MM.1S (cell line): ENCODE measurements around the gene DHPS.
A peak's percentile ranks its signal among the peaks of the same experiment; 100 is the strongest.

Experiments
- DNase-seq: peaks from one replicate; pipeline ENCODE4 v3.0.0-alpha.2; 2015
- H2AFZ ChIP-seq: fragments of 300-600 bp; sonication (generic); 2 replicates; pipeline ENCODE4 v1.6.0; 2016; ENCODE audit warnings: antibody characterized with exemption, low read length
- H3F3A ChIP-seq: fragments of 300-600 bp; sonication (generic); 2 replicates; pipeline ENCODE4 v1.6.1; 2016; ENCODE audit warnings: mild to moderate bottlenecking, antibody characterized with exemption, low read length, moderate library complexity, mixed read lengths; ENCODE audit not compliant: insufficient read depth
- H3K27ac ChIP-seq: fragments of 300-600 bp; sonication (generic); 2 replicates; pipeline ENCODE4 v1.5.1; 2016; ENCODE audit warnings: mild to moderate bottlenecking, low read length
- H3K27me3 ChIP-seq: fragments of 300-600 bp; sonication (generic); replicated peaks from 2 replicates; pipeline ENCODE4 v1.6.0; 2016; ENCODE audit warnings: low read length; ENCODE audit not compliant: insufficient read depth
- H3K36me3 ChIP-seq: fragments of 300-600 bp; sonication (generic); replicated peaks from 2 replicates; pipeline ENCODE4 v1.6.1; 2016; ENCODE audit warnings: mild to moderate bottlenecking, low read length, mixed read lengths; ENCODE audit not compliant: insufficient read depth
- H3K4me1 ChIP-seq: fragments of 300-600 bp; sonication (generic); 2 replicates; pipeline ENCODE4 v1.6.1; 2016; ENCODE audit warnings: low read length, mixed read lengths
- H3K4me2 ChIP-seq: fragments of 300-600 bp; sonication (generic); 2 replicates; pipeline ENCODE4 v1.6.0; 2016; ENCODE audit warnings: low read depth, low read length
- H3K4me3 ChIP-seq: fragments of 300-600 bp; sonication (generic); 2 replicates; pipeline ENCODE4 v1.5.1; 2016; ENCODE audit warnings: low read length, mixed read lengths
- H3K79me2 ChIP-seq: fragments of 300-600 bp; sonication (generic); 2 replicates; pipeline ENCODE4 v1.6.1; 2016; ENCODE audit warnings: mixed run types, low read length, mixed read lengths
- H3K9ac ChIP-seq: fragments of 300-600 bp; sonication (generic); 2 replicates; pipeline ENCODE4 v1.6.1; 2016; ENCODE audit warnings: low read length, mixed read lengths
- H3K9me2 ChIP-seq: fragments of 300-600 bp; sonication (generic); replicated peaks from 2 replicates; pipeline ENCODE4 v1.6.1; 2016; ENCODE audit warnings: mild to moderate bottlenecking, low read length, mixed read lengths; ENCODE audit not compliant: insufficient read depth
- H3K9me3 ChIP-seq: fragments of 300-600 bp; sonication (generic); replicated peaks from 2 replicates; pipeline ENCODE4 v1.6.1; 2016; ENCODE audit warnings: mild to moderate bottlenecking, low read length, mixed read lengths; ENCODE audit not compliant: insufficient read depth
- H4K20me1 ChIP-seq: fragments of 300-600 bp; sonication (generic); 2 replicates; pipeline ENCODE4 v1.6.1; 2016; ENCODE audit warnings: mild to moderate bottlenecking, low read length, moderate library complexity, mixed read lengths; ENCODE audit not compliant: insufficient read depth
- CTCF ChIP-seq: fragments of 300-600 bp; sonication (generic); IDR thresholded peaks from 2 replicates; pipeline ENCODE4 v1.5.1; 2016; ENCODE audit warnings: antibody characterized with exemption, low read length, mixed read lengths
- EZH2 ChIP-seq: fragments of 300-600 bp; sonication (generic); optimal IDR thresholded peaks from 2 replicates; pipeline ENCODE3; 2017; ENCODE audit warnings: low read depth, mild to moderate bottlenecking, antibody characterized with exemption, low read length, mixed read lengths
- EZH2phosphoT487 ChIP-seq: fragments of 300-600 bp; sonication (generic); IDR thresholded peaks from 2 replicates; pipeline ENCODE4 v1.6.1; 2018; ENCODE audit warnings: antibody characterized with exemption, low read length

Gene DHPS

GRCh38 chr19:12667731-12668302, 13.9 kb downstream of the DHPS start:
- Histone ChIP-seq H3K9me3 (no peaks in the 10 kb centered on the region), H3K4me3 (no peak overlapping the region), H3K9me2 (no peaks in the 10 kb centered on the region), H2AFZ (no peak overlapping the region), H3K27ac (no peak overlapping the region), H4K20me1 (no peaks in the 10 kb centered on the region), H3K79me2 (peaks cover 56% of the 10 kb centered on the region), H3K36me3 (no peaks in the 10 kb centered on the region), H3K4me2 (peak overlapping the region; percentile 83), H3K4me1 (peaks cover 22% of the 10 kb centered on the region), H3K9ac (no peak overlapping the region), H3K27me3 (no peaks in the 10 kb centered on the region), H3F3A (no peaks in the 10 kb centered on the region)
- DNase-seq = no peak
- TF ChIP-seq EZH2 (no peak), EZH2phosphoT487 (no peak), CTCF (no peak)

GRCh38 chr19:12666265-12667048, 15.2 kb downstream of the DHPS start, which contains the start of the genes MAN2B1 and WDR83:
Gene MAN2B1 (minus strand): TSS chr19:12666742. CDS start chr19:12666701, 41 bp downstream.
Gene WDR83 (plus strand): TSS chr19:12666807. CDS start chr19:12669791, 2,984 bp downstream.
- Histone ChIP-seq H3K27ac (no peak within 1 kb of the TSS), H3K36me3 (no peaks in the 10 kb centered on the region), H3K4me1 (peaks cover 22% of the 10 kb centered on the region)

DNA sequence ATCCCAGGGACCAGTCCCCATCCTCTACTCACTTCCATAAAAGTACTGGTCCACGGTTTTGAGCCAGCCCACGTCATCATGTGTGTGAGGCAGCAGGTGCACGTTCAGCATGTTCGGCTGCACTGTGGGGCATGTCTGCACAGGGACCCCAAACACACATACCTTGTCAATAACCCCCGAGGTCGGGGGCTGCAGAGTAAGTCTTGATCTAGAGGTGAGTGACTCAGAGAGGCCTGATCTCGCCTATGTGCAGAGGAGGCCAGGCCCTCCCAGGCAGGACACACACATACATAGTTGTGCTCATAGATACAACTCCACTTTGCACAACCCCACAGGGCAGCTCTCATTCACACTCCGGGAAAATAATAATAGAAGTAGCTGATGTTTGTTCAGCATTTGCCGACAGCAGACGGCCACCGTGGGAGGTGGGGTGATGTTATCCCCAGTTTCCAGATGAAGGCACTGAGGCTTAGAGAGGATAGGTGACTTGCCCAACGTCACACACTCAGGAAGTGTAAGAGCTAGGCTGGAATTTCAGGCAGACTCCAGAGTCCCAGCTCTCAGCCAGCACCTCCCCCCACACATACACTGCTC, 15.9 kb downstream of the DHPS start:
- Histone ChIP-seq H3K9me2 (no peaks in the 10 kb centered on the region), H3K4me1 (peaks cover 22% of the 10 kb centered on the region), H3K9me3 (no peaks in the 10 kb centered on the region), H3F3A (no peaks in the 10 kb centered on the region), H3K36me3 (no peaks in the 10 kb centered on the region), H3K4me3 (peak overlapping the region; percentile 95), H3K27ac (no peak overlapping the region), H4K20me1 (no peaks in the 10 kb centered on the region), H3K27me3 (no peaks in the 10 kb centered on the region), H2AFZ (peak overlapping the region; percentile 95), H3K4me2 (peak overlapping the region; percentile 88), H3K9ac (peak overlapping the region; percentile 78; the same call in 1 of the 2 replicates), H3K79me2 (peaks cover 50% of the 10 kb centered on the region)
- no peak for DNase-seq
- TF ChIP-seq CTCF (no peak), EZH2phosphoT487 (no peak), EZH2 (no peak)

More at GRCh38 chr19:12666265-12667048, 15.2 kb downstream of the DHPS start, which contains the start of the genes MAN2B1 and WDR83:
- H3K9me3 ChIP-seq = no peaks in the 10 kb centered on the region
- H3K9ac ChIP-seq = peak within 1 kb of the TSS; percentile 78
- DNase-seq = peak; percentile 79
- H4K20me1 ChIP-seq = no peaks in the 10 kb centered on the region
- H2AFZ ChIP-seq = peak within 1 kb of the TSS; percentile 95
- H3K79me2 ChIP-seq = peaks cover 53% of the 10 kb centered on the region
- TF ChIP-seq EZH2phosphoT487 (no peak), CTCF (no peak), EZH2 (no peak)
- no peaks in the 10 kb centered on the region for H3K27me3 ChIP-seq
- H3K9me2 ChIP-seq = no peaks in the 10 kb centered on the region
- no peaks in the 10 kb centered on the region for H3F3A ChIP-seq
- H3K4me2 ChIP-seq = peak within 1 kb of the TSS; percentile 88
- H3K4me3 ChIP-seq = peak within 1 kb of the TSS; percentile 95
